Erythroblast (primary cell): Measurements from ENCODE around the gene TMEM88.

Experiments used
- GATA1 ChIP-seq: IDR thresholded peaks from 2 replicates; pipeline ENCODE4 v1.6.1; 2011; ENCODE audit warnings: low read depth, mild to moderate bottlenecking, control low read depth, low read length, moderate library complexity
- POLR2A ChIP-seq: IDR thresholded peaks from 2 replicates; pipeline ENCODE4 v1.6.1; 2011; ENCODE audit warnings: mild to moderate bottlenecking, low read length

- no peak for TF ChIP-seq POLR2A
- no peak for TF ChIP-seq GATA1
These were observed 9.4 kb upstream of the TMEM88 start for GRCh38 chr17:7845359-7846062.
